Stimulated activated CD8-positive, alpha-beta memory T cell treated with anti-CD3 and anti-CD28 coated beads, Interleukin-12 subunit alpha, Interleukin-12 subunit beta, amount 100 ng/mL, for 1 hour (primary cell): ENCODE data around the gene POTEG.
"Not testable (repeated sequence)": the region's sequence is repeated elsewhere in the genome, so short reads cannot be mapped to it uniquely, and the experiment has no call there.

Source experiments
- DNase-seq: peaks from one replicate; pipeline ENCODE4 v3.0.0-alpha.2; 2020; ENCODE audit warnings: low read depth

The POTEG gene

DNA sequence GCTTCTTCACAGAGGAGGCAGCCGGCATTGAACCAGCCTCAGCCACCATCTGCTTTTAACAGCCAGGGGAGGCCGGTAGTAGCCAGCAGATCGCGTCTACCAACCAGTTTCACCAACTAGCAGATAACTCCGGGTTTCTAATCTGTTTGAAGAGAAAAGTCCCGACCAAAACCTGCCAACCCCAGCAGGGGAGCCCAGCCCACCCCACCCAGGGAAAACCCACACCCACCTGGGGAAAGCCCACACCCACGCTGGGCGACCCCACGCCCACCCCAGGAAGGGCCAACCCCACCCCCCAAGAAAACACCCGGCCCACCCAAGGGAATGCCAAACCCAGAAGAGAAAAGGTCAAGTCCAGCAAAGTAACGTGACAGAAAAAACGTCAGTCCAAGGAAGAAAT, at the start of gene POTEG:
TSS of gene POTEG (minus strand) at position 101 of the 400 bp plus-strand sequence. CDS start at position 49, 52 bp downstream.
- DNase-seq = not testable (repeated sequence)

DNA sequence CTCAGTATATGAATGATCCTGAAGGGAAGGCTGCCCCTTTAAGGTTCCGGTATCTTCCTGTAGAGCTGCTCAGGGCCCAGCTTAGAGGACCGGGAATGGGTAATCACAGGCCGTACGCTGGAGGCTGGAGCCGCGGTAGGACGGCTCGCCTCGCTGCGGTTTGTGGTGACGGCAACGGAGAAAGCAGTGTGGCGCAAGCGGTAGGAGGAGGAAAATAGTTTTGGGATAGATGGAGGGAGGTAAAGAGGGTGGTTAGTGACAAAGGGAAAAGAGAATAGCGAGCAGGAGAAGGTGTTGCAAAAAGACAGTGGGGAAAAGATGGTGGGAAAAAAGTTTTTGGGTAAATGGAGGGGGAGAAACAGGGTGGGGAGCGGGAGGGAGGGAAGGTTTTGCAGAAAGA, 48.0 kb upstream of the POTEG start:
- DNase-seq = not testable (repeated sequence)

DNA sequence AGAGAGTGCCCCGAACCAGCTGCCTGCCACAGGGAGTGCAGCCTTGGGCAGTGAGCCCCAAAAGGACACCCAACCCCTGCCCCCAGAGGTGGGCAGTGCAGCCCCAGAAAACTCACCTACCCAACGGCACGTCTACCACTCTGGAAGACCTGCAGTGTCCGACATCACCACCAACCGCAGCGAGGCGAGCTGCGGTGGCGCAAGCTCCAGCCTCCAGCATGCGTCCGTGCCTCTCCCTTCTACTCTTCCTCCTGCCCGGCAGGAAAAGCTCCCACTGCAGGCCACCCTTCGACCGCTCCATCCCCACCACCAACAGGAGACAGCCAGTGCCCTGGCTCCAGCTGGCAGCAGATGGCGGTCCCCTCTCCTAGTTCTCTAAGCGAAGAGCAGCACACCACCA, 47.3 kb upstream of the POTEG start:
- DNase-seq = not testable (repeated sequence)

DNA sequence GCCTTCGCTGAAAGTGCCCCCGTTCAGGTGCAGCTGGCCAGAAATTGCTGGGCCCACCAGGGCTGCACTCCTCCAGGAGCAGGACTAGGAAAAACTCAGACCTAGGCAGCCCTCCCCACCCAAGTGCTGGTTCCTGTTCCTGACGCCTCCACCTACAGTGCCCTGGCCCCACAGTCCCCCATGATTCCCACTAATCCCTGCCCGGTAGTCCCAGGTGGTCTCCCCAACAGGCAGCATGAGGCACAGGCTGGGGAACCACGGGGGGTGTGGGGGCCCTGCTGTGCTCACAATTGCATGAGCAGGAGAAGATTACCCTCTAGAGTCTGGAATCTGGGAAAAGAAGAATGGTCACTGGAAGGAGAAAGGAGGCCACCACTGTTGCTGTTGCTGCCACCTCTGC, 46.4 kb upstream of the POTEG start:
- DNase-seq = not testable (repeated sequence)

DNA sequence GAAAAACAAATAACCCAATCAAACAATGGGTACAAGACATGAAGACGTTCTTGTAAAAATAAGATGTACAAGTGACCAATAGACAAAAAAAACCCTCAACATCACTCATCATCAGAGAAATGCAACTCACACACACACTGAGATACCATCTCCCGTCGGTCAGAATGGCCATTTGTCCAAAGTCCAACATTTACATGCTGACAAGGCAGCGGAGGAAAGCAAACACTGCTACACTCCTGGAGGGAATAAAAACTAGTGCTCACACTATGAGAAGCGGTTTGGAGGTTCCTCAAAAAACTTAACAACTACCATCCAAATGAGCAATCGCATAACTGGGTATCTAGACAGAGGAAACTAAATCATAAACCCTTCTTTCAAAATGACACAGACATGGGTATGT, 11.6 kb upstream of the POTEG start:
- DNase-seq = not testable (repeated sequence)

DNA sequence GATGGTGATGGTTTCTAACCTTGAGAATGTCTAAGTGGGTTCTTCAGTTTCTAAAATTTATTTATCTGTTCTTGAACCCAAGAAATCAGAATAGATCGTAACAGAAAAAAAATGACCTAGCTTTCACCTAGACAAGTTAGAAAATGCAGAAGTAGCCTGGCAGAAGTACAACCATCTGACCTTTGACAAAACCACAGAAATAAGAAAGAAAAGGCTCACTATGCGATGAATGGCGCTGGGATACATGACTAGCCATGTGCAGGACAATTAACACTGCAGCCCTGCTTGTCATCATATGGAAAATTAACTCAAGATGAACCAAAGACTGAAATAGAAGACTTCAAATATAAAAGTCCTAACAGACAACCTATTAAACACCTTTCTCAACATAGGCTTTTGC, 5.7 kb upstream of the POTEG start:
- not testable (repeated sequence) for DNase-seq

DNA sequence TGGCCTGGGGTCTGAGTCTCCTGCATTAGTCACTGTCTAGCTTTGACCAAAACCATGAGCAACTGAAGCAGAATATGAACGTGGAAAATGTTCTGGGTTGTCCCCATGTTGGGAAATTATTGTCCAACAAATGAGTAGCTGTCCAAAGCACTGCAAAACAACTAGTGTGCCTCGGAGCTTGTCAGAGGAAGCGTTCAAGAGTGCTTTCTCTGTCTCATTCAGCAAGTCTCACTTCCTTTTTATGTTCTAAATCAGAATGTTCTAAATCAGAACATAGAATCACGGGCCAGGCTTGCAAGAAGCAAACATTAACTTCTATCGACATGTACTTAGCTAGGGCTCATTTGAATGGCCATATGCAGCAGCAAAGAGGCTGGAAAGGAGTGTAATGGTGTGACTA, 5.1 kb upstream of the POTEG start:
- DNase-seq = not testable (repeated sequence)

DNA sequence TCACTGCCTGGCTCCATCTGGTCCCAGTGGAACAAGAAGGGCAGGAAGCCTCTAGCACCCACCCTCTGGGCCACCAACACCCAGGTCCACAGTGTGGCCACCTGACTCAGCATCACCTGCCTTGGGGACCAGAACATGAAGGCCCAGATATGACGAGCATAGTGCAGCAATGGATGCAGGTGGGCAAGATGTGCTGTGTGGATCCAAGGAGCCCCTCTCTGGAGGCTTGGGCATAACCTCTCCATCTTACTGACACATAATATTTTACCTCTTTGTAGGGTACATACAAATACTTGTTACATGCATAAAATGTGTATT, 2.9 kb upstream of the POTEG start:
- DNase-seq = not testable (repeated sequence)

DNA sequence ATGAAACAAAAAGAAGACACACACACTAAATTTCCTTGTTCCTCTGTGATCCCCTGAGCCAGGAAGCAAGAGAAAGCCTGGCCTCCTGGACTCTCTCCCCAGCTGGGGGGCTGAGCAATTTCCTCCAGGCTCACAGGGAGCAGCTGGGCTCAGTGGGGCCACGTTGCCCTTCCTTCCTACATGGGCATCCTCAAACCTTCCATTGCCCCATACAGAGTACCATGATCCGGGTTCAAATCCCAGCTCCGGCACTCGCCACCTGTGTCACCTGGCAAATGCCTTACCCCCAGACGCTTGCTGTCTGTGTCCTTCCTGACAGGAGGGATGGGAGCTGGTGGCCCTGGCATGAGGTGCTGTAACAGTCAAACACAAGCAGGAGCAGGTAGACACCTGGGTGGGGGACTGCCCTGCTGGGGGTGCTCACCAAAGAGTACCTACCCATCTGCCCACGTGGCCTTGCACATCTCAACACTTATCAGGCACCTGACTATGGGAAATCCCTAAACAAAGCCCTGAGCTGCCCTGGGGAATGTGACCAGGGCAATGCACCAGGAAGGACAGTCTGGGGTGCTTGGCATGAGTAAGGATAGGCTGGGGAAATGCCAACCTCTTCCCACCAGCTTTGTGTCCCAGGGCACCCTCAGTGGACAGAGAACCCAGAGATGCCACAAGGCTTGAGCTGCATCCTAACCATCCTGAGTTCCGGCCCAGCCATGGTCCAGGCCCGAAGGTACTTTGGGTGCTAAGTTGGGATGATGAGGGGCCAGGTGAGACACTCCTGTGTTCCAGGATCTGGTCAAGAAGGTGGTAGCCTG, 2.4 kb upstream of the POTEG start:
- DNase-seq = not testable (repeated sequence)

DNA sequence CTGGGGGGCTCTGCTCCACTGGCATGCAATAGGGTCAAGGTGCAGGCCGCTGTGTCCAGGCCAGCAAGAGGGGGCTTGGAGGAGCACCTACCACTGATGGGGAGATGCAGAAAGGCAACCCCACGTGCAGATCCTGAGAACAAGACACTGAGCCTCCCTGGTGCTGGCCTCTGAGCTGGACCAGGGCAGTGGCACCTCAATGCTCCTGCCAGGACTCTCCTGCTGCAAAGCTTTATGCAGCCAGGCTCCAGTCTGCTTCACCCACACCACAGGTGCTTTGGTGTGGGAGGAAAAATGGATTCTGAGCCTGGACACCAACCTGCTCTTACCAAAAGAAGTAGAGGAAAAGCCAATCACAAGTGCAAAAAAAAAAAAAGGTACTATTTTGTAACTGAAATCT, 1.7 kb upstream of the POTEG start:
- not testable (repeated sequence) for DNase-seq

DNA sequence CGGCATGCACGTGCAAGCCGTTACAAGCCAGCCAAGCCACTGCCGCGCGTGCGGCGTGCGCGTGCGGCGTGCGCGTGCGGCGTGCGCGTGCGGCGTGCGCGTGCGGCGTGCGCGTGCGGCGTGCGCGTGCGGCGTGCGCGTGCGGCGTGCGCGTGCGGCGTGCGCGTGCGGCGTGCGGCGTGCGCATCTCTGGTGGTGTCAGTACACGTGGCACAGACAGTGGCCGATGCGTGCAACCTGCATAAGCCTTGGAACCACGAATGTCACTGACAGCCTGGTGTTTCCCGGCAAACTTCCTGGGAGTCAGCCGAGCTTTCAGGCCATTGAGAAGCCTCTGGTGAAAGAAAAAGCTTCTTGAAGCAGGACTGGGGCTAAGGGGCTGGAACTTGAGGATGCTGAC, 750 bp upstream of the POTEG start:
- DNase-seq = not testable (repeated sequence)

DNA sequence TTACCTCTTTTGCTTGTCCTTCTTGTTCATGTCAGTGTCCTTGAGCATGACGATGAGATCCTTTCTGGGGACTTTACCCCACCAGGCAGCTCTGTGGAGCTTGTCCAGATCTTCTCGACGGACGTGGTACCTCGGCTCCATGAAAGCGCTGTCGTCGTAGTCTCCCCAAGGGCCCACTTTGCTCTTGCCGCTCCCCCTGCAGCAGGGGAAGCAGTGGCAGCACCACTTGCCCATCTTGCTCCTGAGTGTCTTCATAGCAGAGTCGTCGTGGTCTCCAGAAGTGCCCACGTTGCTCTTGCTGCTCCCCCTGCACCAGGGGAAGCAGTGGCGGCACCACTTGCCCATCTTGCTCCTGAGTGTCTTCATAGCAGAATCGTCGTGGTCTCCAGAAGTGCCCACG, 376 bp downstream of the POTEG start:
- not testable (repeated sequence) for DNase-seq

DNA sequence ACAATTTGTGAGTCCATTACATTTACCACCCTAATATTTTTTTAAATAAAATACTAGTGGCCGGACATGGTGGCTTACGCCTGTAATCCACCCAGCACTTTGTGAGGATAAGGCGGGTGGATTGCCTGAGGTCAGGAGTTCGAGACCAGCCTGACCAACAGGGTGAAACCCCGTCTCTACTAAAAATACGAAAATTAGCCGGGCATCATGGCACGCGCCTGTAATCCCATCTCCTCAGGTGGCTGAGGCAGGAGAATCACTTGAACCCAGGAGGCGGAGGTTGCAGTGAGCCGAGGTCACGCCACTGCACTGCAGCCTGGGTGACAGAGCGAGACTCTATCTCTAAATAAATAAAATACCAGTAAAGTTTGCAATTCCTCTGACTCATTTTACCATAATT, 25.6 kb downstream of the POTEG start:
- not testable (repeated sequence) for DNase-seq

DNA sequence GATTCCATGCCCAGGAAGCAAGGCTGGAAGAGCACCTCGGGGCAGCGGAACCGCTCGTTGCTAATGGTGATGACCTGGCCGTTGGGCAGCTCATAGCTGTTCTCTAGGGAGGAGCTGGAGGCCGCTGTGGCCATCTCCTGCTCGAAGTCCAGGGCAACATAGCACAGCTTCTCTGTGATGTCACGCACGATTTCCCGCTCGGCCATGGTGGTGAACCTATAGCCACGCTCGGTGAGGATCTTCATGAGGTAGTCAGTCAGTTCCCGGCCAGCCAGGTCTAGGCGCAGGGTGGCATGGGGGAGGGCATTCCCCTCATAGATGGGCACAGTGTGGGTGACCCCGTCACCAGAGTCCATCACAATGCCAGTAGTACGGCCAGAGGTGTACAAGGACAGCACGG, 32.0 kb downstream of the POTEG start:
- not testable (repeated sequence) for DNase-seq

DNA sequence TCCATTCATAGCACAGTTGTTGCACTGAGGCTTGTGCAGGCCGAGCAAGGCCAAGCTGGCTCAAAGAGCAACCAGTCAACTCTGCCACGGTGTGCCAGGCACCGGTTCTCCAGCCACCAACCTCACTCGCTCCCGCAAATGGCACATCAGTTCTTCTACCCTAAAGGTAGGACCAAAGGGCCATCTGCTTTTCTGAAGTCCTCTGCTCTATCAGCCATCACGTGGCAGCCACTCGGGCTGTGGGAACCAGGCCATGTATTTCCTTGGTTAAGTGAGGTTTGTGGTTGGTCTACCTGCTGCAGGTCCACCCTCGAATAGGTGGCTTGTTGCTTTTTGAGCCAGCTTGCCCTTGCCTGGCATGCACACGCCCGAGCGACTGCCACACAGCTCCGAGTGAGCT, 39.4 kb downstream of the POTEG start:
- DNase-seq = not testable (repeated sequence)

DNA sequence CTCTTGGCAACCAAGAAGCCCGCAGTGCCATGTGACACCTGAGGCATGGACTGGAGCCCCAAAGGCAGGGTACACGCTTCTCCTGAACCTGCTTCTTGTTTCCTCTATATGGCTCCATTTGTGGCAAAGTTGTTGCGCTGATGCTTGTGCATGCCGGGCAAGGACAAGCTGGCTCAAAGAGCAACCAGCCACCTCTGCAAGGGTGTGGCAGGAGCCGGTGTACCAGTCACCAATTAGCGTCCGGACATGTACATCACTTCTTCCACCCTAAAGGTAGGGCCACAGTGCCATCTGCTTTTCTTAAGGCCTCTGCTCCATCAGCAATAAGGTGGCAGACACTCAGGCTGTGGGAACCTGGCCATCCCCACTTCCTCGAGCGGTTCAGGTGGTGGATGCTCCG, 43.9 kb downstream of the POTEG start:
- DNase-seq = not testable (repeated sequence)

DNA sequence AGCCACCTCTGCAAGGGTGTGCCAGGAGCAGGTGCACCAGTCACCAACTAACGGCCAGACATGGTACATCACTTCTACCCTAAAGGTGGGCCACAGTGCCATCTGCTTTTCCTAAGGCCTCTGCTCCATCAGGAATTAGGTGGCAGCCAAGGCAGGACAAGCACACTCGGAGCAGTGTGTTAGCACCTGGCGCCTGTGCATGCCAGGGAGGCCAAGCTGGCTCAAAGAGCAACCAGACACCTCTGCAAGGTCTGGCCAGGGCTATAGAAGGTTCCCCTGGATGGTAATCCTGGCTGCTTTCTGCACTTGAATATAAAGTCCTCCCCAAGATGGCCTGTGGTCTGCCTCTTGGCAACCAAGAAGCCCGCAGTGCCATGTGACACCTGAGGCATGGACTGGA, 45.4 kb downstream of the POTEG start:
- not testable (repeated sequence) for DNase-seq

DNA sequence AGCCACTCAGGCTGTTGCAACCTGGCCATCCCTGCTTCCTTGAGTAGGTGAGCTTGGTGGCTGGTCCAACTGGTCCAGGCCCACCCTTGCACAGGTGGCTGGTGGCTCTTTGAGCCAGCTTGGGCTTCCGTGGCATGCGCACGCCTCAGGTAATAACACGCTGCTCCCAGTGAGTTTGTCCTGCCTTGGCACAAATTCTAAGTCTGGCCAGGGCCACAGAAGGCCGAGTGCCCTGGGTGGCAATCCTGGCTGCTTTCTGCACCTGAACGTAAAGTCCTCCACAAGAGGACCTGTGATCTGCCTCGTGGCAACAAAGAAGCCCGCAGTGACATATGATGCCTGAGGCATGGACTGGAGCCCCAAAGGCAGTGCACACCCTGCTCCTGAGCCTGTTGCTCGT, 47.1 kb downstream of the POTEG start:
- not testable (repeated sequence) for DNase-seq

DNA sequence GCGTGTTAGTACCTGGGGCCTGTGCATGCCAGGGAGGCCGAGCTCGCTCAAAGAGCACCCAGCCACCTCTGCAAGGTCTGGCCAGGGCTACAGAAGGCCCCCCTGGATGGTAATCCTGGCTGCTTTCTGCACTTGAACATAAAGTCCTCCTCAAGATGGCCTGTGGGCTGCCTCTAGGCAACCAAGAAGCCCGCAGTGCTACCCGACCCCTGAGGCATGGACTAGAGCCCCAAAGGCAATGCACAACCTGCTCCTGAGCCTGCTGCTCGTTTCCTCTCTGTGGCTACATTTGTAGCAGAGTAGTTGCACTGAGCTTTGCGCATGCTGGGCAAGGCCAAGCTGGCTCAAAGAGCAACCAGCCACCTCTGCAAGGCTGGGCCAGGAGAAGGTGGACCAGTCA, 47.8 kb downstream of the POTEG start:
- not testable (repeated sequence) for DNase-seq

DNA sequence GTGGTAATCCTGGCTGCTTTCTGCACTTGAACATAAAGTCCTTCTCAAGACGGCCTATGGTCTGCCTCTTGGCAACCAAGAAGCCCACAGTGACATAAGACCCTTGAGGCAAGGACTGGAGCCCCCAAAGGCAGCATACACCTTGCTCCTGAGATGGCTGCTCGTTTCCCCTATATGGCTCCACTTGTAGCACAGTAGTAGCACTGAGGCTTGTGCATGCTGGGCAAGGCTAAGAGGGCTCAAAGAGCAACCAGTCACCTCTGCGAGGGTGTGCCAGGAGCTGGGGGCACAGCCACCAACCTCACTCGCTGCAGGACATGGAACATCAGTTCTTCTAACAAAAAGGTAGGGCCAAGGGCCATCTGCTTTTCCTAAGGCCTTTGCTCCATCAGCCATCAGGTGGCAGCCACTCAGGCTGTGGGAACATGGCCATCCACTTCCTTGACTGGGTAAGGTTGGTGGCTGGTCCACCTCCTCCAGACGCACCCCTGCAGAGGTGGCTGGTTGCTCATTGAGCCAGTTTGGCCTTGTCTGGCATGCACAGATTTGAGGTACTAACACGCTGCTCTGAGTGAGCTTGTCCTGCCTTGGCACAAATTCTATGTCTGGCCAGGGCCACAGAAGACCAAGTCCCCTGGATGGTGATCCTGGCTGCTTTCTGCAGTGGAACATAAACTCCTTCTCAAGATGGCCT, 49.9 kb downstream of the POTEG start:
- not testable (repeated sequence) for DNase-seq

DNA sequence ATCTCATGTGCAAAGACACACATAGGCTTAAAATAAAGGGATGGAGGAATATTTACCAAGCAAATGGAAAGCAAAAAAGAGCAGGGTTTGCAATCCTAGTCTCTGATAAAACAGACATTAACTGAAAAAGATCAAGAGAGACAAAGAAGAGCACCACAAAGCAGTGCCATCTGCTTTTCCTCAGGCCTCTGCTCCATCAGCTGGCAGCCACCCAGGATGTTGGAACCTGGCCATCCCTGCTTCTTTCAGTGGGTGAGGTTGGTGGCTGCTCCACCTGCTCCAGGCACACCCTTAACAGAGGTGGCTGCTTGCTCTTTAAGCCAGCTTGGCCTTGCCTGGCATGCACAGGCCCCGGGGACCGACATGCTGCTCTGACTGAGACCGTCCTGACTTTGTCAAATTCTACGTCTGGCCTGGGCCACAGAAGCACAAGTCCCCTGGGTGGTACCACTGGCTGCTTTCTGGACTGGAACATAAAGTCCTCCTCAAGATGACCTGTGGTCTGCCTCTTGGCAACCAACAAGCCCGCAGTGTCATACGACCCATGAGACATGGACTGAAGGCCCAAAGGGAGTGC, 51.0 kb downstream of the POTEG start:
- DNase-seq = not testable (repeated sequence)

DNA sequence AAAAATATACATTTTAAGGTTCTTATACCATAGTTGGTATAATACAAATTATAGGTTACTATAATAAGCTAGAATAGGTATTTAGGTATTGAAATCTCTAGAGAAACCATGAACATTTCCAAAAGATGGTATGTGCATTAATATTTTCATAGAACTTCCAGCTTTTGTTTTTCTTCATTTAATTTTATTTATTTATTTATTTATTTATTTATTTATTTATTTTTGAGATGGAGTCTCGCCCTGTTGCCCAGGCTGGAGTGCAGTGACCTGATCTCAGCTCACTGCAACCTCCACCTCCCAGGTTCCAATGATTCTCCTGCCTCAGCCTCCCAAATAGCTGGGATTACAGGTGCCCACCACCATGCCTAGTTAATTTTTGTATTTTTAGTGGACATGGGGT, 54.0 kb downstream of the POTEG start:
- DNase-seq = not testable (repeated sequence)

DNA sequence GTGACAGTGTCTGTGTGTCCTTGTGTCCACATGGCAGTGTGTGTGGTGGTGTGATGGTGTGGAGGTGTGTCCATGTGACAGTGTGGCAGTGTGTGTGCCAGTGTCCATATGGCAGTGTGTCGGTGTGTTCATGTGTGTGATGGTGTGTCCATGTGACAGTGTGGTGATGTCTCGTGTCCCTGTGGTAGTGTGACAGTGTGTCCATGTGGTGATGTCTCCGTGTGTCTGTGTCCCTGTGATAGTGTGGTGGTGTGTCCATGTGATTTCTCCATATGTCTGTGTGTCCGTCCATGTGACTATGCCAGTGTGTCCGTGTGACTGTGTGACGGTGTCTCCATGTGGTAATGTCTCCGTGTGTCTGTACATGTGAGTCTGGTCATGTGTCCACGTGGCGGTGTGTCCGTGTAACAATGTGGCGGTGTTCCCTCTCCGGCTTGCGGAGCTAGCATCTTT, 59.7 kb downstream of the POTEG start:
- not testable (repeated sequence) for DNase-seq
